HepG2 (cell line): ENCODE results near the gene GPC3. TPM values are rescaled to one million over a fixed set of nuclear protein-coding genes. Genes with fewer than 3 reads are reported as not detected.

Experiments used
- ATAC-seq: fragments of 200-7000 bp; cut with Tn5 transposase; 3 replicates; pipeline ENCODE4 v1.9.1; 2020; ENCODE audit warnings: mild to moderate bottlenecking, moderate library complexity
- BruUV-seq: library from RNA; stranded (reverse); fragments of 400-500 nt; replicated peaks from 2 replicates; lab custom pipeline; 2021; lab: Mats Ljungman, UMichigan
- CTCF ChIA-PET: fragments of 300-600 bp; formaldehyde crosslinking; extraction: SDS; loops from one replicate; lab custom pipeline; 2021; ENCODE audit warnings: low total read pairs, inconsistent platforms, low intra/inter-chr PET ratio; lab: Yijun Ruan, JAX
- POLR2A ChIA-PET: fragments of 350-600 bp; sonication (Branson Sonifier 250); formaldehyde crosslinking; loops from one replicate; lab custom pipeline; 2020; ENCODE audit warnings: antibody characterized with exemption, inconsistent platforms; lab: Yijun Ruan, JAX
- DNase-seq: peaks from one replicate; pipeline ENCODE4 v3.0.0-alpha.2; 2015; ENCODE audit warnings: low spot score
- FAIRE-seq: peaks from 3 replicates; lab custom pipeline; 2011; peaks lifted over from hg19 to GRCh38; lab: Jason Lieb, UNC
- H2AFZ ChIP-seq: one replicate; pipeline ENCODE4 v1.6.1; 2011; ENCODE audit warnings: low read length, inconsistent platforms
- H3K27ac ChIP-seq: fragments of 300-600 bp; 3 replicates; pipeline ENCODE4 v1.8.0; 2011; ENCODE audit warnings: mixed run types, mild to moderate bottlenecking, mixed read lengths, low read length, inconsistent platforms; ENCODE audit not compliant: insufficient read depth; ENCODE audit errors: extremely low read length
- H3K27me3 ChIP-seq, 2 experiments: fragments of 200-600 bp in 1 of 2; 2 replicates in 1 of 2; 3 replicates in 1 of 2; pipeline versions ENCODE4 v1.6.0 to v1.8.0; 2011; ENCODE audit warnings: low read length in 2 of 2, mild to moderate bottlenecking in 2 of 2, moderate library complexity in 2 of 2, inconsistent platforms in 1 of 2; ENCODE audit not compliant: insufficient read depth in 2 of 2, control insufficient read depth in 1 of 2
- H3K36me3 ChIP-seq, 2 experiments: fragments of 200-600 bp in 1 of 2; replicated peaks in 1 of 2; 2 replicates in 1 of 2; 3 replicates in 1 of 2; pipeline versions ENCODE4 v1.5.1 to v1.8.0; 2011; ENCODE audit warnings: low read length in 2 of 2, inconsistent platforms in 1 of 2; ENCODE audit not compliant: insufficient read depth in 2 of 2, control insufficient read depth in 1 of 2
- H3K4me1 ChIP-seq: 2 replicates; pipeline ENCODE4 v1.5.1; 2012; ENCODE audit warnings: low read length, inconsistent platforms; ENCODE audit not compliant: insufficient read depth
- H3K4me2 ChIP-seq: 2 replicates; pipeline ENCODE4 v1.6.0; 2011; ENCODE audit warnings: low read depth, low read length, inconsistent platforms
- H3K4me3 ChIP-seq, 3 experiments: fragments of 200-600 bp in 1 of 3; sonication (generic), shearing (Covaris generic) in 1 of 3; replicated peaks in 1 of 3; 2 replicates each; pipeline ENCODE4 v1.5.1; 2011 to 2016; ENCODE audit warnings: low read length in 3 of 3, inconsistent platforms in 2 of 3, low read depth in 2 of 3, mild to moderate bottlenecking in 2 of 3, control low read depth in 1 of 3, mixed read lengths in 1 of 3; ENCODE audit not compliant: insufficient read depth in 1 of 3
- H3K79me2 ChIP-seq: one replicate; pipeline ENCODE4 v1.6.1; 2011; ENCODE audit warnings: low read length, inconsistent platforms; ENCODE audit not compliant: insufficient read depth
- H3K9ac ChIP-seq: 2 replicates; pipeline ENCODE4 v1.6.0; 2011; ENCODE audit warnings: mild to moderate bottlenecking, low read depth, low read length, inconsistent platforms; ENCODE audit not compliant: insufficient read depth
- H3K9me3 ChIP-seq: 2 replicates; pipeline ENCODE4 v1.5.1; 2012; ENCODE audit warnings: mild to moderate bottlenecking, low read length
- H4K20me1 ChIP-seq: 2 replicates; pipeline ENCODE4 v1.6.0; 2011; ENCODE audit warnings: inconsistent platforms, mild to moderate bottlenecking, low read length, moderate library complexity; ENCODE audit not compliant: insufficient read depth
- KDM4B ChIP-seq: sonication (generic); formaldehyde crosslinking; IDR thresholded peaks from 2 replicates; pipeline ENCODE4 v1.4.0; 2020; ENCODE audit warnings: missing genetic modification reagents
- RAD21 ChIP-seq: fragments of 450-650 bp; formaldehyde crosslinking; IDR thresholded peaks from 2 replicates; pipeline ENCODE4 v1.5.0; 2020; ENCODE audit warnings: mild to moderate bottlenecking
- TBX3 ChIP-seq: fragments of 450-650 bp; IDR thresholded peaks from 2 replicates; pipeline ENCODE4 v1.6.1; 2017; ENCODE audit warnings: antibody characterized with exemption, mild to moderate bottlenecking, inconsistent platforms, borderline replicate concordance
- TOE1 ChIP-seq: sonication (generic); formaldehyde crosslinking; IDR thresholded peaks from 2 replicates; pipeline ENCODE4 v1.4.0; 2020; ENCODE audit warnings: mild to moderate bottlenecking, missing genetic modification reagents
- ZFP37 ChIP-seq: sonication (generic); formaldehyde crosslinking; IDR thresholded peaks from 2 replicates; pipeline ENCODE4 v1.4.0; 2020; ENCODE audit warnings: missing genetic modification reagents, borderline replicate concordance
- ZNF343 ChIP-seq: sonication (generic); formaldehyde crosslinking; IDR thresholded peaks from 2 replicates; pipeline ENCODE4 v1.4.0; 2020; ENCODE audit warnings: mild to moderate bottlenecking, missing genetic modification reagents
- ZNF451 ChIP-seq: sonication (generic); formaldehyde crosslinking; IDR thresholded peaks from 2 replicates; pipeline ENCODE4 v1.5.0; 2020; ENCODE audit warnings: mild to moderate bottlenecking, missing genetic modification reagents
- ZNF501 ChIP-seq: sonication (generic); formaldehyde crosslinking; IDR thresholded peaks from 2 replicates; pipeline ENCODE4 v1.5.1; 2020; ENCODE audit warnings: mild to moderate bottlenecking, moderate library complexity, missing genetic modification reagents
- ZNF629 ChIP-seq: sonication (generic); formaldehyde crosslinking; conservative IDR thresholded peaks from 2 replicates; pipeline ENCODE4 v1.5.0; 2020; ENCODE audit warnings: missing genetic modification reagents
- WGBS: methylation state at CpG from one replicate; pipeline ENCODE4 v1.1.6; 2017; ENCODE audit warnings: low lambda C conversion rate; 5-methylcytosine and 5-hydroxymethylcytosine counted together
- in situ Hi-C: cut with HindIII; loops from 2 replicates; pipeline ENCODE4 v1.10.0; 2017; ENCODE audit warnings: low pct_unique_long_range_greater_than_20kb; ENCODE audit not compliant: extremely low pct_ligation_motif_present
- intact Hi-C: fragments of 100-400 bp; cut with micrococcal nuclease; formaldehyde crosslinking; loops from one replicate; pipeline ENCODE4 v1.10.0; 2022; ENCODE audit not compliant: unreplicated experiment
- polyA plus RNA-seq, 8 experiments: library from polyadenylated mRNA; depleted of rRNA in 3 of 8; stranded (reverse) in 7 of 8; unstranded in 1 of 8; fragments of >200 nt; fragmentation: Illumina TruSeq in 4 of 8; extraction: Trizol in 4 of 8; gene quantifications; 2 replicates each; pipeline versions ENCODE4 v1.2.1 to v1.2.3, GENCODE V29; 2011 to 2016; ENCODE audit warnings: low read depth in 4 of 8, missing spikeins in 1 of 8, mixed read lengths in 1 of 8; ENCODE audit not compliant: insufficient read depth in 1 of 8
- total RNA-seq, 5 experiments: library from RNA; depleted of rRNA; stranded (reverse); fragments of >200 nt; fragmentation: Illumina TruSeq; extraction: Trizol; gene quantifications; 2 replicates each; pipeline ENCODE4 v1.2.3, GENCODE V29; 2016; ENCODE audit warnings: low read depth in 1 of 5
- TF ChIP-seq, protein P1 (sequence below): sonication (generic); formaldehyde crosslinking; IDR thresholded peaks from 2 replicates; pipeline ENCODE4 v1.8.0; 2022; ENCODE audit warnings: mild to moderate bottlenecking, missing genetic modification reagents, moderate library complexity
- TF ChIP-seq, protein P2 (sequence below): sonication (generic); formaldehyde crosslinking; IDR thresholded peaks from 2 replicates; pipeline ENCODE4 v1.5.0; 2020; ENCODE audit warnings: missing genetic modification reagents

The GPC3 gene
- total and polyA plus RNA-seq, 2 of the 13 experiments (the other 11 are each of a cell fraction or from before 2014, with no cell fraction given) = 1,799 to 3,263 TPM

DNA sequence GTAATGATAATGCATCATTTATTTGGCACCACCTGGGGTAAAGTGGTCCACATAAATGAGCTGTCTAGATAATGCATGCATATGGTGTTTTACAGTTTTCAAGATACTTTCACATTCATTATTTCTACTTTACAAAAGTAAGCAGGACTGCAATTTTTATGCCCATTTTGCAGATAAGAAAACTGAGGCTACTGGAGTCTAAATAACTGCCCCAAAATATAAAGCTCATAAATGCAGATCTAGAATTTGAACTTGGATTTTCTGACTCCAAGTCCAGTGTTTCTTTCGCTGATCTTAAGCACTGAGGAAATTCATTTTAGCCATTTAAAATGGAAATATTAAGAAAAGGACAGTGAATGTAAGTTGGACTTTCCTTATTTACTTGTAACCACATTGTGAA lies 36.5 kb downstream of the GPC3 start:
- Histone ChIP-seq H3K9me3 (no peaks in the 10 kb centered on the region), H2AFZ (no peak overlapping the region), H3K27ac (no peak overlapping the region), H4K20me1 (peaks cover 84% of the 10 kb centered on the region), H3K4me2 (no peak overlapping the region), H3K36me3 (peaks cover 10 to 64% of the 10 kb centered on the region in 2 experiments), H3K9ac (no peak overlapping the region), H3K27me3 (no peaks in the 10 kb centered on the region), H3K79me2 (peaks cover 96% of the 10 kb centered on the region), H3K4me3 (no peak overlapping the region), H3K4me1 (peaks cover 80% of the 10 kb centered on the region)
- FAIRE-seq (no peak), ATAC-seq (no peak), DNase-seq (no peak)
- BruUV-seq = no TSS peak
- intact Hi-C loops (no loop called here), in situ Hi-C loops (no loop called here)
- TF ChIP-seq, protein P1, sequence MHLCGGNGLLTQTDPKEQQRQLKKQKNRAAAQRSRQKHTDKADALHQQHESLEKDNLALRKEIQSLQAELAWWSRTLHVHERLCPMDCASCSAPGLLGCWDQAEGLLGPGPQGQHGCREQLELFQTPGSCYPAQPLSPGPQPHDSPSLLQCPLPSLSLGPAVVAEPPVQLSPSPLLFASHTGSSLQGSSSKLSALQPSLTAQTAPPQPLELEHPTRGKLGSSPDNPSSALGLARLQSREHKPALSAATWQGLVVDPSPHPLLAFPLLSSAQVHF (CRISPR knock-in tag) = no peak
- peak; percentile 70 for TF ChIP-seq ZNF629 (CRISPR knock-in tag)
- POLR2A ChIA-PET = no interaction called here
- CTCF ChIA-PET = no interaction called here
- 94% methylated on average over 1 of the region's 1 CpG for WGBS

DNA sequence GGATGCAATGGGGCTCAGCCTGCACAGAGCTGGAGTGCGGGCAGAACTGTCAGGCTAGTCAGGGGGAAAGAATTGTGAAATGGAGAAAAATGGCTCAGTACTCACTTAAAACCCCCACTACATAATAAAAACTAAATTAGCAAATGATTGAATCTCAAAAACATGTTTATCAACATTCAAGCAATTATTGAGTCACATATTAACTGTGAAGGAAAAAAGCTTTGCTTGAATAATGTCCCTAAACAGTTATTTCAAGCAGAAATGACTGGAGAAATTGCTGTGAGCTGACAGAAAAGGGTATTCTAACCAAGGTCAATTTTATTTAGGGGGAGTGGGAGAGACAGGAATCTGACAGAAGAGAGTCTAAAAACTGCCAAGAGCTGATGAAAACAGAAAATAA lies 37.4 kb downstream of the GPC3 start:
- FAIRE-seq (no peak), ATAC-seq (no peak), DNase-seq (no peak)
- no peaks in the 10 kb centered on the region for H3K9me3 ChIP-seq
- H3K79me2 ChIP-seq = peaks cover 96% of the 10 kb centered on the region
- peaks cover 83% of the 10 kb centered on the region for H4K20me1 ChIP-seq
- no peak overlapping the region for H3K27ac ChIP-seq
- H3K4me3 ChIP-seq = no peak overlapping the region
- WGBS = 93% methylated on average over 1 of the region's 1 CpG
- intact Hi-C loops = no loop called here
- peaks cover 12 to 60% of the 10 kb centered on the region in 2 experiments for H3K36me3 ChIP-seq
- no peak overlapping the region for H3K9ac ChIP-seq
- POLR2A ChIA-PET = no interaction called here
- H2AFZ ChIP-seq = no peak overlapping the region
- H3K4me2 ChIP-seq = no peak overlapping the region
- TF ChIP-seq ZFP37 (CRISPR knock-in tag) (no peak), ZNF343 (CRISPR knock-in tag) (no peak), TOE1 (CRISPR knock-in tag) (no peak), RAD21 (CRISPR knock-in tag) (no peak), KDM4B (no peak), ZNF451 (CRISPR knock-in tag) (no peak), TBX3 (no peak), ZNF501 (no peak)
- TF ChIP-seq, protein P2, sequence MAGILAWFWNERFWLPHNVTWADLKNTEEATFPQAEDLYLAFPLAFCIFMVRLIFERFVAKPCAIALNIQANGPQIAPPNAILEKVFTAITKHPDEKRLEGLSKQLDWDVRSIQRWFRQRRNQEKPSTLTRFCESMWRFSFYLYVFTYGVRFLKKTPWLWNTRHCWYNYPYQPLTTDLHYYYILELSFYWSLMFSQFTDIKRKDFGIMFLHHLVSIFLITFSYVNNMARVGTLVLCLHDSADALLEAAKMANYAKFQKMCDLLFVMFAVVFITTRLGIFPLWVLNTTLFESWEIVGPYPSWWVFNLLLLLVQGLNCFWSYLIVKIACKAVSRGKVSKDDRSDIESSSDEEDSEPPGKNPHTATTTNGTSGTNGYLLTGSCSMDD (CRISPR knock-in tag) = no peak
- TF ChIP-seq, all 625 proteins: peak for 0
- peaks cover 80% of the 10 kb centered on the region for H3K4me1 ChIP-seq
- H3K27me3 ChIP-seq = no peaks in the 10 kb centered on the region
- BruUV-seq = no TSS peak
- CTCF ChIA-PET = no interaction called here
- in situ Hi-C loops = no loop called here
